ENCODE measurements around the gene ATP5MK.
"Not testable (repeated sequence)": the region's sequence is repeated elsewhere in the genome, so short reads cannot be mapped to it uniquely, and the experiment has no call there.

Gene ATP5MK

GRCh38 chr10:103396067-103396788, at the start of gene ATP5MK, which contains the start of gene PDCD11:
Gene ATP5MK, minus strand, starts transcription at chr10:103396475. Its CDS starts 4,018 bp downstream, at chr10:103392457.
Gene PDCD11, plus strand, starts transcription at chr10:103396626. Its CDS starts 1,801 bp downstream, at chr10:103398427.
- DNase-seq, result peak; percentile 99

- no peak for DNase-seq
These were observed 49.1 kb upstream of the ATP5MK start for GRCh38 chr10:103445366-103445765.

- no peak for DNase-seq
These were observed 48.2 kb upstream of the ATP5MK start for GRCh38 chr10:103444478-103444877.

- DNase-seq, result no peak
These were observed 47.4 kb upstream of the ATP5MK start for GRCh38 chr10:103443475-103444185.

- no peak for DNase-seq
These were observed 45.8 kb upstream of the ATP5MK start for GRCh38 chr10:103442031-103442461.

- DNase-seq, result no peak
These were observed 45.3 kb upstream of the ATP5MK start for GRCh38 chr10:103441611-103442010.

GRCh38 chr10:103441206-103441605, 44.9 kb upstream of the ATP5MK start:
- DNase-seq, result no peak

GRCh38 chr10:103440416-103440815, 44.1 kb upstream of the ATP5MK start:
- DNase-seq, result no peak

- DNase-seq, result no peak
These were observed 43.5 kb upstream of the ATP5MK start for GRCh38 chr10:103439776-103440175.

- DNase-seq, result no peak
These were observed 37.6 kb upstream of the ATP5MK start for GRCh38 chr10:103433858-103434257.

GRCh38 chr10:103431902-103432301, 35.6 kb upstream of the ATP5MK start:
- DNase-seq, result no peak

GRCh38 chr10:103429647-103430046, 33.4 kb upstream of the ATP5MK start:
- DNase-seq, result no peak

- DNase-seq, result no peak
These were observed 32.8 kb upstream of the ATP5MK start for GRCh38 chr10:103428989-103429643.

GRCh38 chr10:103427866-103428265, 31.6 kb upstream of the ATP5MK start:
- no peak for DNase-seq

GRCh38 chr10:103423748-103424147, 27.5 kb upstream of the ATP5MK start:
- DNase-seq, result no peak

GRCh38 chr10:103419101-103419500, 22.8 kb upstream of the ATP5MK start:
- no peak for DNase-seq

GRCh38 chr10:103417601-103418000, 21.3 kb upstream of the ATP5MK start:
- DNase-seq, result no peak

GRCh38 chr10:103417148-103417469, 20.8 kb upstream of the ATP5MK start:
- DNase-seq, result not testable (repeated sequence)

- peak; percentile 78 for DNase-seq
These were observed 20.3 kb upstream of the ATP5MK start for GRCh38 chr10:103416436-103417147.

GRCh38 chr10:103415581-103415980, 19.3 kb upstream of the ATP5MK start:
- no peak for DNase-seq

GRCh38 chr10:103413564-103413963, 17.3 kb upstream of the ATP5MK start:
- no peak for DNase-seq

GRCh38 chr10:103397191-103397825, 1.0 kb upstream of the ATP5MK start:
- DNase-seq, result peak; percentile 35

- DNase-seq, result no peak
These were observed 463 bp upstream of the ATP5MK start for GRCh38 chr10:103396789-103397087.
